Measurements from ENCODE around the gene BEND4.

BEND4 gene

GRCh38 chr4:42123071-42123644 lies 29.3 kb downstream of the BEND4 start:
- no peak overlapping the region for H3K4me3 ChIP-seq (replicated peaks; ENCODE audit: insufficient read depth, low read length)
- no peak overlapping the region for H3K27ac ChIP-seq (replicated peaks)
- no peak for DNase-seq (ENCODE audit: low read depth in 1 of 2, low spot score in 1 of 2)
- TF ChIP-seq GABPA (IDR thresholded peaks at IDR 0.05; ENCODE audit: low read depth) (no peak), CTCF (IDR thresholded peaks at IDR 0.05; ENCODE audit: insufficient read depth, low read length) (no peak), SPI1 (IDR thresholded peaks at IDR 0.05; ENCODE audit: borderline replicate concordance, low read depth) (no peak), REST (IDR thresholded peaks at IDR 0.05; ENCODE audit: insufficient replicate concordance, low read depth) (no peak), POLR2AphosphoS5 (IDR thresholded peaks at IDR 0.05; ENCODE audit: low read depth) (no peak)
- no peaks in the 10 kb centered on the region for H3K27me3 ChIP-seq (ENCODE audit: insufficient read depth, poor library complexity, severe bottlenecking)

- no peak overlapping the region for H3K27ac ChIP-seq (replicated peaks)
- H3K27me3 ChIP-seq (ENCODE audit: insufficient read depth, poor library complexity, severe bottlenecking) = no peaks in the 10 kb centered on the region
- no peak overlapping the region for H3K4me3 ChIP-seq (replicated peaks; ENCODE audit: insufficient read depth, low read length)
- TF ChIP-seq SPI1 (IDR thresholded peaks at IDR 0.05; ENCODE audit: borderline replicate concordance, low read depth) (no peak), GABPA (IDR thresholded peaks at IDR 0.05; ENCODE audit: low read depth) (no peak), CTCF (IDR thresholded peaks at IDR 0.05; ENCODE audit: insufficient read depth, low read length) (no peak), REST (IDR thresholded peaks at IDR 0.05; ENCODE audit: insufficient replicate concordance, low read depth) (no peak), POLR2AphosphoS5 (IDR thresholded peaks at IDR 0.05; ENCODE audit: low read depth) (no peak)
- no peak for DNase-seq (ENCODE audit: low read depth in 1 of 2, low spot score in 1 of 2)
These were observed 30.2 kb downstream of the BEND4 start for GRCh38 chr4:42122237-42122636.

GRCh38 chr4:42119886-42120285 lies 32.6 kb downstream of the BEND4 start:
- no peak overlapping the region for H3K27ac ChIP-seq (replicated peaks)
- no peaks in the 10 kb centered on the region for H3K27me3 ChIP-seq (ENCODE audit: insufficient read depth, poor library complexity, severe bottlenecking)
- TF ChIP-seq CTCF (IDR thresholded peaks at IDR 0.05; ENCODE audit: insufficient read depth, low read length) = no peak
- no peak for TF ChIP-seq GABPA (IDR thresholded peaks at IDR 0.05; ENCODE audit: low read depth)
- TF ChIP-seq SPI1 (IDR thresholded peaks at IDR 0.05; ENCODE audit: borderline replicate concordance, low read depth) = no peak
- no peak for TF ChIP-seq POLR2AphosphoS5 (IDR thresholded peaks at IDR 0.05; ENCODE audit: low read depth)
- TF ChIP-seq REST (IDR thresholded peaks at IDR 0.05; ENCODE audit: insufficient replicate concordance, low read depth) = no peak
- no peak overlapping the region for H3K4me3 ChIP-seq (replicated peaks; ENCODE audit: insufficient read depth, low read length)
- no peak for DNase-seq (ENCODE audit: low read depth in 1 of 2, low spot score in 1 of 2)
